Activated naive CD4-positive, alpha-beta T cell treated with anti-CD3 and anti-CD28 coated beads for 36 hours (primary cell): ENCODE data around the gene PARD3B. TPM values are rescaled to one million over a fixed set of nuclear protein-coding genes. Genes with fewer than 3 reads are reported as not detected.

ENCODE experiments used
- CTCF ChIA-PET: fragments of 350-600 bp; sonication (Branson Sonifier 250); formaldehyde crosslinking; loops from one replicate; lab custom pipeline; 2021; ENCODE audit warnings: antibody characterized with exemption; lab: Charles Lee
- DNase-seq: peaks from one replicate; pipeline ENCODE4 v3.0.0-alpha.2; 2020
- H3K27ac Mint-ChIP-seq: one replicate; pipeline ENCODE4 v1.8.0; 2021; ENCODE audit warnings: mild to moderate bottlenecking, mixed read lengths
- H3K27me3 Mint-ChIP-seq: one replicate; pipeline ENCODE4 v1.8.0; 2021; ENCODE audit warnings: low read depth, mixed read lengths
- H3K36me3 Mint-ChIP-seq: one replicate; pipeline ENCODE4 v1.8.0; 2021; ENCODE audit warnings: low read depth, mixed read lengths
- H3K4me1 Mint-ChIP-seq: one replicate; pipeline ENCODE4 v1.8.0; 2021; ENCODE audit warnings: low read depth, mixed read lengths
- H3K4me3 Mint-ChIP-seq: one replicate; pipeline ENCODE4 v1.8.0; 2021; ENCODE audit warnings: mild to moderate bottlenecking, moderate library complexity, mixed read lengths
- H3K9me3 Mint-ChIP-seq: one replicate; pipeline ENCODE4 v1.8.0; 2021; ENCODE audit warnings: mixed read lengths
- intact Hi-C: fragments of 100-400 bp; cut with micrococcal nuclease; formaldehyde crosslinking; loops from one replicate; pipeline ENCODE4 v1.15.1; 2023
- total RNA-seq, 2 experiments: library from RNA; stranded (reverse); gene quantifications; one replicate each; pipeline ENCODE4 v1.2.3, GENCODE V29; 2021

PARD3B gene
- total RNA-seq, 2 experiments from 2014 or later = 0.15 to 0.43 TPM

GRCh38 chr2:204696124-204696523 is 150.8 kb downstream of the PARD3B start:
- CTCF ChIA-PET = no interaction called here
- no peaks in the 10 kb centered on the region for H3K9me3 Mint-ChIP-seq
- H3K27ac Mint-ChIP-seq = no peak overlapping the region
- H3K4me3 Mint-ChIP-seq = no peak overlapping the region
- no peak for DNase-seq
- H3K36me3 Mint-ChIP-seq = no peaks in the 10 kb centered on the region
- no peaks in the 10 kb centered on the region for H3K27me3 Mint-ChIP-seq
- intact Hi-C loops = no loop called here
- H3K4me1 Mint-ChIP-seq = peaks cover 7% of the 10 kb centered on the region

GRCh38 chr2:204705243-204705932 is 160.1 kb downstream of the PARD3B start:
- DNase-seq = no peak
- no peaks in the 10 kb centered on the region for H3K27me3 Mint-ChIP-seq
- H3K36me3 Mint-ChIP-seq = no peaks in the 10 kb centered on the region
- no peaks in the 10 kb centered on the region for H3K4me1 Mint-ChIP-seq
- no peak overlapping the region for H3K4me3 Mint-ChIP-seq
- CTCF ChIA-PET = no interaction called here
- intact Hi-C loops = no loop called here
- H3K9me3 Mint-ChIP-seq = no peaks in the 10 kb centered on the region
- H3K27ac Mint-ChIP-seq = no peak overlapping the region

- DNase-seq = no peak
- intact Hi-C loops = no loop called here
These were observed 161.7 kb downstream of the PARD3B start for GRCh38 chr2:204706939-204707338.

GRCh38 chr2:204713211-204713610 is 167.9 kb downstream of the PARD3B start:
- intact Hi-C loops = no loop called here
- Mint-ChIP-seq H3K27me3 (no peaks in the 10 kb centered on the region), H3K36me3 (no peaks in the 10 kb centered on the region)

More at GRCh38 chr2:204706939-204707338, 161.7 kb downstream of the PARD3B start:
- Mint-ChIP-seq H3K9me3 (no peaks in the 10 kb centered on the region), H3K27me3 (no peaks in the 10 kb centered on the region), H3K27ac (no peak overlapping the region), H3K4me1 (no peaks in the 10 kb centered on the region), H3K36me3 (no peaks in the 10 kb centered on the region), H3K4me3 (no peak overlapping the region)
- CTCF ChIA-PET = no interaction called here

GRCh38 chr2:204715361-204715760 is 170.1 kb downstream of the PARD3B start:
- CTCF ChIA-PET = no interaction called here
- Mint-ChIP-seq H3K4me1 (no peaks in the 10 kb centered on the region), H3K9me3 (no peaks in the 10 kb centered on the region), H3K27me3 (no peaks in the 10 kb centered on the region), H3K4me3 (no peak overlapping the region), H3K36me3 (no peaks in the 10 kb centered on the region), H3K27ac (no peak overlapping the region)
- intact Hi-C loops = no loop called here
- DNase-seq = no peak

More at GRCh38 chr2:204713211-204713610, 167.9 kb downstream of the PARD3B start:
- Mint-ChIP-seq H3K27ac (no peak overlapping the region), H3K4me1 (no peaks in the 10 kb centered on the region), H3K4me3 (no peak overlapping the region), H3K9me3 (no peaks in the 10 kb centered on the region)
- CTCF ChIA-PET = no interaction called here
- DNase-seq = no peak

GRCh38 chr2:204717591-204717990 is 172.3 kb downstream of the PARD3B start:
- Mint-ChIP-seq H3K36me3 (no peaks in the 10 kb centered on the region), H3K27ac (no peak overlapping the region), H3K4me3 (no peak overlapping the region), H3K9me3 (no peaks in the 10 kb centered on the region), H3K4me1 (no peaks in the 10 kb centered on the region), H3K27me3 (no peaks in the 10 kb centered on the region)
- CTCF ChIA-PET = no interaction called here
- intact Hi-C loops = no loop called here
- no peak for DNase-seq

GRCh38 chr2:204718607-204719006 is 173.3 kb downstream of the PARD3B start:
- no peaks in the 10 kb centered on the region for H3K36me3 Mint-ChIP-seq
- no peak for DNase-seq
- H3K4me1 Mint-ChIP-seq = no peaks in the 10 kb centered on the region
- H3K27ac Mint-ChIP-seq = no peak overlapping the region
- intact Hi-C loops = no loop called here
- CTCF ChIA-PET = no interaction called here
- H3K27me3 Mint-ChIP-seq = no peaks in the 10 kb centered on the region
- H3K4me3 Mint-ChIP-seq = no peak overlapping the region
- H3K9me3 Mint-ChIP-seq = no peaks in the 10 kb centered on the region

GRCh38 chr2:204720874-204721273 is 175.6 kb downstream of the PARD3B start:
- H3K4me1 Mint-ChIP-seq = no peaks in the 10 kb centered on the region
- no peaks in the 10 kb centered on the region for H3K9me3 Mint-ChIP-seq

GRCh38 chr2:204722207-204722606 is 176.9 kb downstream of the PARD3B start:
- Mint-ChIP-seq H3K9me3 (no peaks in the 10 kb centered on the region), H3K27ac (no peak overlapping the region), H3K36me3 (no peaks in the 10 kb centered on the region), H3K4me3 (no peak overlapping the region), H3K27me3 (no peaks in the 10 kb centered on the region), H3K4me1 (no peaks in the 10 kb centered on the region)
- CTCF ChIA-PET = no interaction called here
- DNase-seq = no peak
- intact Hi-C loops = no loop called here

More at GRCh38 chr2:204720874-204721273, 175.6 kb downstream of the PARD3B start:
- Mint-ChIP-seq H3K36me3 (no peaks in the 10 kb centered on the region), H3K4me3 (no peak overlapping the region), H3K27ac (no peak overlapping the region), H3K27me3 (no peaks in the 10 kb centered on the region)
- DNase-seq = no peak
- CTCF ChIA-PET = no interaction called here
- intact Hi-C loops = no loop called here

- H3K4me3 Mint-ChIP-seq = no peak overlapping the region
- CTCF ChIA-PET = no interaction called here
These were observed 177.4 kb downstream of the PARD3B start for GRCh38 chr2:204722691-204723090.

GRCh38 chr2:204725693-204726360 is 180.6 kb downstream of the PARD3B start:
- H3K27ac Mint-ChIP-seq = no peak overlapping the region
- H3K4me3 Mint-ChIP-seq = no peak overlapping the region
- intact Hi-C loops = no loop called here
- no peaks in the 10 kb centered on the region for H3K9me3 Mint-ChIP-seq
- no peaks in the 10 kb centered on the region for H3K4me1 Mint-ChIP-seq
- DNase-seq = no peak
- no peaks in the 10 kb centered on the region for H3K27me3 Mint-ChIP-seq
- CTCF ChIA-PET = no interaction called here
- no peaks in the 10 kb centered on the region for H3K36me3 Mint-ChIP-seq

More at GRCh38 chr2:204722691-204723090, 177.4 kb downstream of the PARD3B start:
- H3K4me1 Mint-ChIP-seq = no peaks in the 10 kb centered on the region
- H3K27me3 Mint-ChIP-seq = no peaks in the 10 kb centered on the region
- H3K27ac Mint-ChIP-seq = no peak overlapping the region
- intact Hi-C loops = no loop called here
- no peak for DNase-seq
- H3K36me3 Mint-ChIP-seq = no peaks in the 10 kb centered on the region
- no peaks in the 10 kb centered on the region for H3K9me3 Mint-ChIP-seq

- DNase-seq = no peak
- no peaks in the 10 kb centered on the region for H3K9me3 Mint-ChIP-seq
- CTCF ChIA-PET = no interaction called here
- H3K4me1 Mint-ChIP-seq = no peaks in the 10 kb centered on the region
- intact Hi-C loops = no loop called here
- no peaks in the 10 kb centered on the region for H3K36me3 Mint-ChIP-seq
- H3K4me3 Mint-ChIP-seq = no peak overlapping the region
- no peak overlapping the region for H3K27ac Mint-ChIP-seq
- H3K27me3 Mint-ChIP-seq = no peaks in the 10 kb centered on the region
These were observed 181.6 kb downstream of the PARD3B start for GRCh38 chr2:204726831-204727230.

- no peaks in the 10 kb centered on the region for H3K9me3 Mint-ChIP-seq
- CTCF ChIA-PET = no interaction called here
- no peak overlapping the region for H3K4me3 Mint-ChIP-seq
These were observed 182.1 kb downstream of the PARD3B start for GRCh38 chr2:204727368-204727767.

More at GRCh38 chr2:204727368-204727767, 182.1 kb downstream of the PARD3B start:
- Mint-ChIP-seq H3K27me3 (no peaks in the 10 kb centered on the region), H3K27ac (no peak overlapping the region), H3K36me3 (no peaks in the 10 kb centered on the region), H3K4me1 (no peaks in the 10 kb centered on the region)
- no peak for DNase-seq
- intact Hi-C loops = no loop called here
